ENCODE results near the gene ZNF10.

ZNF10 gene

DNA sequence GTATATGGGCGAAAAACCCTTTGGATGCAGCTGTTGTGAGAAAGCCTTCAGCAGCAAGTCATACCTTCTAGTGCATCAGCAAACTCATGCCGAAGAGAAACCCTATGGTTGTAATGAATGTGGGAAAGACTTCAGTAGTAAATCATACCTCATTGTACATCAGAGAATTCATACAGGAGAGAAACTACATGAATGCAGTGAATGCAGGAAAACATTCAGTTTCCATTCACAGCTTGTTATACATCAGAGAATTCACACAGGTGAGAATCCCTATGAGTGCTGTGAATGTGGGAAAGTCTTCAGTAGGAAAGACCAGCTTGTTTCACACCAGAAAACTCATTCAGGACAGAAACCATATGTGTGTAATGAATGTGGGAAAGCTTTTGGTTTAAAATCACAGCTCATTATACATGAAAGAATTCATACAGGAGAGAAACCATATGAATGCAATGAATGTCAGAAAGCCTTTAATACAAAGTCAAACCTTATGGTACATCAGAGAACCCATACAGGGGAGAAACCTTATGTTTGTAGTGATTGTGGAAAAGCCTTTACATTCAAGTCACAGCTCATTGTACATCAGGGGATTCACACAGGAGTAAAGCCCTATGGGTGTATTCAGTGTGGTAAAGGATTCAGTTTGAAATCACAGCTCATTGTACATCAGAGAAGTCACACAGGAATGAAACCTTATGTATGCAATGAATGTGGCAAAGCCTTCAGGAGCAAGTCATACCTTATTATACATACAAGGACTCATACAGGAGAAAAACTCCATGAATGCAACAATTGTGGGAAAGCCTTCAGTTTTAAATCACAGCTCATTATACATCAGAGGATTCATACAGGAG, 72.3 kb downstream of the ZNF10 start:
- DNase-seq: no peak

DNA sequence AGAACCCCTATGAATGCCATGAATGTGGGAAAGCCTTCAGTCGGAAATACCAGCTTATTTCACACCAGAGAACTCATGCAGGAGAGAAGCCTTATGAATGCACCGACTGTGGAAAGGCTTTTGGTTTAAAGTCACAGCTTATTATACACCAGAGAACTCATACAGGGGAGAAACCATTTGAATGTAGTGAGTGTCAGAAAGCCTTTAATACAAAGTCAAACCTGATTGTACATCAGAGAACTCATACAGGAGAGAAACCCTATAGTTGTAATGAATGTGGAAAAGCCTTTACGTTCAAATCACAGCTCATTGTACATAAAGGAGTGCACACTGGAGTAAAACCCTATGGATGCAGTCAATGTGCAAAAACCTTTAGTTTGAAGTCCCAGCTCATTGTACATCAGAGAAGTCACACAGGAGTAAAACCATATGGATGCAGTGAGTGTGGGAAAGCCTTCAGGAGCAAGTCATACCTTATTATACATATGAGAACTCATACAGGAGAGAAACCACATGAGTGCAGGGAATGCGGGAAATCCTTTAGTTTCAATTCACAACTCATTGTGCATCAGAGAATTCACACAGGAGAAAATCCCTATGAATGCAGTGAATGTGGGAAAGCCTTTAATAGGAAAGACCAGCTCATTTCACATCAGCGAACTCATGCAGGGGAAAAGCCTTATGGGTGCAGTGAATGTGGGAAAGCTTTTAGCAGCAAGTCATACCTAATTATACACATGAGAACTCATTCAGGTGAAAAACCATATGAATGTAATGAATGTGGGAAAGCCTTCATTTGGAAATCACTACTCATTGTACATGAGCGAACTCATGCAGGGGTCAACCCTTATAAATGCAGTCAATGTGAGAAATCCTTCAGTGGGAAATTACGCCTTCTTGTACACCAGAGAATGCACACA, 73.2 kb downstream of the ZNF10 start:
- DNase-seq: no peak

DNA sequence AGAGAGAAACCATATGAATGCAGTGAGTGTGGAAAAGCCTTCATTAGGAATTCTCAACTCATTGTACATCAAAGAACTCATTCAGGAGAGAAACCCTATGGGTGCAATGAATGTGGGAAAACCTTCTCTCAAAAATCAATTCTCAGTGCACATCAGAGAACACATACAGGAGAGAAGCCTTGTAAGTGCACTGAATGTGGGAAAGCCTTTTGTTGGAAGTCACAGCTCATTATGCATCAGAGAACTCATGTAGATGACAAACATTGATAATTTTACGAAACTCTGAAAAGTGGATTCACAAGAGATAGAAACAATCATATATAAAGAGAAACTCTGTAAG, 73.8 kb downstream of the ZNF10 start:
- no peak for DNase-seq

DNA sequence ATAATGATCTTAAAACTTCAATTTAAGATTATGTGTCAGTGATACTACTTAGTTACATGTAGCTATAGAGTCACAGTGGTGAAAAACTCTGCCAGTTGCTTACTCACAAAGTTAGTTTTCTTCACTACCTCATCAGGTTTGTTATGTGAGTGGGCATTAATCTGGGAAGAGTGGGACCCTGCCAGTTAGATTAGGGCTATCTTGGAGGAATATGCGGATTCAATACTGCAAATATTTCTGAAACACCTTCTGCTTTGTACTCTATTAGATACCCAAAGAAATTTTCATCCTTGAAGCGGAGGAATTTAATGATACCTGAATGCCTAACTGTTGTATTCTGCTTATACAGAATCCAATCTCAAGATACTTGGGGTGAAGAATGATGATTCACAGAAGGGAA, 76.0 kb downstream of the ZNF10 start:
- no peak for DNase-seq
